HG03342 (cell line): ENCODE data around the gene SF3B6.
A peak's percentile ranks its signal among the peaks of the same experiment; 100 is the strongest.
"Not testable (repeated sequence)": the region's sequence is repeated elsewhere in the genome, so short reads cannot be mapped to it uniquely, and the experiment has no call there.

Experiments used
- ATAC-seq: cut with Tn5 transposase; IDR thresholded peaks from one replicate; pipeline ENCODE4 v1.9.1; 2021; ENCODE audit warnings: mild to moderate bottlenecking, moderate library complexity; ENCODE audit not compliant: unreplicated experiment

Gene SF3B6

DNA sequence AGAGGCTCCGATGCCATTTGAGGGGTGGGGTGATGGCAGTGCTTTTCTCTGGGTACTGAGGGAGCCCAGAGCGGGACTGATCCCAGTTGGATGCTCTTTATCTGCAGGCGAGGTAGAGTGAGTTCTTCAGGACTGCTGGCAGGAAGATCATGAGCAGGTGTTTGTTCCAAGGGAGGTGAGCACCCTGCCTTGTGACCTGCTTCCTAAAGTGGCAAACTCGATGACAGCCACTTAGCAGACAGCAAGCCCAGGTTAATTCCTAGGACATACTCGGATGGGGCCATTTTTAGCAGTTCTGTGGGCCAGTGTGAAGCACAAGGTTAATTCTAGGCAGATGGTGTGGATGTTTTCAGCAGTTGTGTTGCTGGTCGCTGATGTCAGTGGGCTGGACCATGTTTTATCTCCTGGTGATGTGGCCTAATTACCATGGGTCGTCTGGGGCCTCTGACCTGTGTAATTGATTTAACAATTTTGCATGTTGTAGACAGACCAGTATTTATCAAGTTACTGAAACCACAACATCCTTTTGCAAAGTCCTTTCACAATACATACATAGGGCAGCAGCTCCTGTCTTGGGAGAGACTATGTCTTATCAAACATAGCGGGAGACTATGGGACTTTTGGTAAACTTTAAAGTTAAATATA, 21.6 kb downstream of the SF3B6 start:
- no peak for ATAC-seq

DNA sequence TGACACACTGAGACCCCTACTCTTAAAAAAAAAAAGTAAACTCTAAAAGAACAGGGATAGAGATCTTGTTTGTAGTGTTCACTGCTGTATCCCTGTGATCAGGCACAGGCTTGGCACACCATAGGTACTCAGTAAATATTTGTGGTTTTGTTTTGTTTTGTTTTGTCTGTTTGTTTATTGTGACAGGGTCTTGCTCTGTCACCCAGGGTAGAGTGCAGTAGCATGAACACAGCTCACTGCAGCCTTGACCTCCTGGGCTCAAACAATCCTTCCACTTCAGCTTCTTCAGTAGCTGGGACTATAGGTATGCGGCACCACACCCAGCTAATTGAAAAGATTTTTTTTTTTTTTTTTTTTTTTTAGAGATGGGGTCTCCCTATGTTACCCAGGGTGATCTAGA, 23.2 kb downstream of the SF3B6 start:
- ATAC-seq, result no peak

DNA sequence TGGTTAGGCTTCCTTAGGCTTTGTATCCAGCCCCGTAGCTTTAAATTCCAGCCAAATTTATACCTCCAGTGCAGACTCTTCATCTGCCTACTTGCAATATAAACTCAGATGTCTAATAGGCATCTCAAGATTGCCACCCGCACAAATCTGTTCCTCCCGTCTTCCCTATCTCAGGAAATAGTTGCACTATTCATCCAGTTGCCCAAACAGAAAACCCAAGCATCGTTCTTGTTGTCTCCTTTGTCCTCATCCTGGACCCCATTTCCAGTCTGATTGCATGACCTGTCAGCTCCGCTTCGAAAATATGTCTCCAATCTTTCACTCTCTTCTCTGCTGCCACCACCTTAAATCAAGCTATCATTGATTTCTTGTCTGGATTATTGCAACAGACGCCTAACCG, 24.3 kb downstream of the SF3B6 start:
- no peak for ATAC-seq

DNA sequence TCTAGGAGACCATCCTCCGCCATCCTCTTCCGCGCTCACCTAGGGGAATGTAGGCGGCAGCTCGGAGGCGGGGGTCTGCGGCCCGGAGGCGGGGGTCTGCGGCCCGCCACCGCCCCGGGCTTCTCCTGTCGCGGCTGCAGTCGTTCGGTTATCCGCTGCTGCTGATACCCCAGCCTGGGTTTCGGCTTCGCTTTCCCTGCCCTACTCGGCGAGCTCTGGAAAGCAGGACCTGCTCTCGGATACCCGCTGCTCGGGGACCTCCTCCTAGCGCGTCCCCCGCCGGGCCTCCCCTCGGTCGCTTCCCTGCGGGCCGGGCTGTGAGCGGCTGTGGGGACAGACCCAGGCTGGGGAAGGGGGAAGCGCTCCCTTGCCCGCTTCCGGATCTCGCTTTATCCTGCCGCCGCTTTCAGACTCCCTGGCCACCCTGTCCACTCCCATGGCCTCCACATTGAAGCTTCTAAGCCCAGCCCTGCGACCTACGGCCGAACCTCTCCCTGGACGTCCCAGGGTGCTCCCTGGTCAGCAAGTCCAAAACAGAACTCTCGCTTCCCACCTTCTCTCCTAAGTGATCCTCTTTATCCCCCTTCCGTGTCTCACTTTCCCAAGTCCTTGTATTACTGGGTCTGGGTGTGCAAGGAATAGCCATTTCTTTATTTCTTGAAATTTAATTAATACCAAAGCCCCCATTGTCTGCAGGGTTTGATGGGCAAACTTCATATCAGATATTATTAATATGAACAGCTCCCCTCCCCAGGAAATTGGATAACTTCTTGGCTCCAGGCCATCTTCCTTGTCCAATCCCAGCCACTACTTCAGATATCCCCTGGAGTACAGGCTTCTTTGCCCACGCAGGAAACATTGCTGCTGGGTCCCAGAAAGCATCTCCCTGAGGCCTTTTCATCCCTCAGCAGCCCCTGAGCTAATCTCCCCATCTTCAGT, 25.8 kb downstream of the SF3B6 start:
- no peak for ATAC-seq

DNA sequence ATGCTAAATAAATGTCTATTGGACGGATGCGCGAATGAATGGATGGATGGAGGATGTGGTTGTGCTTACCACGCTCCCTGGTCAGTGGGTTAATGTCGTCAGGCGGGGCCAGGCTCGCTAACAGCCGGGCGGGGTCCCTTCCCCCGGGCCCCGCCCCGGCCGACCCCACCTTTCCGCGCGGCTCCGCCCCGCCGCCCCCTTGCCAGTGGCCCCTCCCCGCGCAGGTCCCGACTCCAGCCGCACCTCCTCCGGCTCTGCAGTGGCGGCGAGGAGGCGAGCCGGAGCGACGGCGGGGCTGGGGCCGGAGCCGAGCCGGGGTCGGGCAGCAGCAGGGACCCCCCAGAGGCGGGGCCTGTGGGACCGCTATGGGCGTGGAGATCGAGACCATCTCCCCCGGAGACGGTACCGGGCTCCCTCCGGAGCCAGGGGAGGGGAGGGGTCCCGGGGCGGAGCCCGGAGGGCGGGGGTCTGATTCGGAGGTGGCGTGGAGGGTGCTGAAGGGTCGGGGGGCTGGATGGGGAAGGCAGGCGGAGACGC, 26.6 kb downstream of the SF3B6 start, which contains the start of gene FKBP1B:
FKBP1B (plus strand) TSS at position 257 of the 537 bp plus-strand sequence; CDS start at position 366, 109 bp downstream.
- no peak for ATAC-seq

DNA sequence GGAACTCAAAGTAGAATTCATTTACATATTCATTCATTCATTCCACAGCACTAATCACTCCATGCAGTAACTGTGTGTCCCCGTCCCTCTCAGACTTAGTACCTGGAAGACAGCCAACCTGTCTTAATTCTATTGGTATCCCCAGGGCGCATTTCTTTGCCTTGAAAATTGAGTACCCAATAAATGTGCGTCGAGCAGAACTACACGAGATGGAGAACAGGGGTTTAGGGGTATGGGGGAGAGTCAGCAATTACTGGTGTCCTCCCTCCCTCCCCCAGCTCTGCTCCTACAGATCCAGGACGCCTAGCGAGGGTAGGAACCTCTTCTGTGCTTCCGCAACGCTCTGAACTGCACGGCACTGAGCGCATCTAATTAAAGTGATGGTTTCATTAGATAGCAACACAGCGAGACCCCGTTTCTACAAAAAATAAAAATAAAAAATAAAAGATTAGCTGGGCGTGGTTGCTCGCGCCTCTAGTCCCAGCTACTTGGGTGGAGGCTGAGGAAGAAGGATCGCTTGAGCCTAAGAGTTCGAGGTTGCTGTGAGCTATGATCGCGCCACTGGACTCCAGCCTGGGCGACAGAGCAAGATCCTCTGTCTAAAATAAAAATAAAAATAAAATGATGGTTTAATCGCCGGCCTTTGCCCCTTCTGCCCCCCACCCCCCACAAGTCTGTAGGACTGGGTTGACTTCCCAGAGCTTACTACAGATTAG, 27.2 kb downstream of the SF3B6 start:
- no peak for ATAC-seq

DNA sequence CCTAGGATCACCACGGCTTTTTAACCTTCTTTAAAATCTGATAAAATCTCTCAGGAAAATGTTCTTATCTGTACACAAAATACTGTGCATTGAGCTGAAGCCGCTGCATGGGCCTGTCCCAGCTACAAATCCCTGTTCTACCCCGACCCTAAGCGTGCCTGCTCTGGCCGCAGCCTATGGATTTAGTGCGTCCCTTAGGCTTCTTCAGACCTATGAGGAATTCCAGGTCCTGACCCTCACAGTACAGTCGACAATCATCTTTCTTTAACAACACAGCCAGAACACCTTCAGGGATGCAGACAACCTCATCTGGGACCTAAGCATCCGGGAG, 28.5 kb downstream of the SF3B6 start:
- no peak for ATAC-seq

DNA sequence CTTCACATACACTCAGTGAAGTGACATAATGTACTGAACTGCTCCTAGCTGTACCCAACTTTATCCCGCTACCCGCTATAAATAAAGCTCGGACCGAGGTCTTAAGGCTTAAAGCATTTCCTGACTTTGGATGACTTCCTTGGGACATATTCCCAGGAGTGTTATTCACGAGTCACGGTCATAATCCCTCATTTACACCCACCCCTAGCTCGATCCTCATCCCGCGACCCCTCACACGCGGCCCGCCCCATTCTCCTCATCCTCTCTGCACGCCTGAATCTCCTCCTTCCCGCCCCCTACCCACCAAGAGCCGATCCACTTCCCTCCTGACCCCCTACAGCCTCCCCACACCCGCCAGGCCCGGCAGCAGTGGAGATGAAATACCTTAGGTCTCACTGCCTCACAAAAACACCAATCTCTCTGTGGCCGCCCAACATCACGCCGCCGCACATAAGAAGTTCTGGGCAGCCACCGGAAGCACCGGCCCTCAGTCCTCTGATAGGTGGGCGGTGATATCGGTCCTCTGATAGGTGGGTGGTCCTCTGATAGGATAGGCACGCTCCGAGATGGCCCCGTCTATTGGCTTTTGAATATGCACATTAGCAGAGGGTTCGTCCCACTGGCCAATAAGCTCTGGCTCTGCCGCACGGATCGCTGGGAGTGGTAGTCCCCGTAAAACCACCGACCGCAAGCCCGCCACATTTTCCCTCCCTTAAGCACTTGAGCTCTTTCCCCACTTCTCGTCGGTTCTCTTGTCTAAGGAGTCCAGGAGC, 29.0 kb downstream of the SF3B6 start, which contains the start of gene WDCP:
WDCP (minus strand) TSS at position 462 of the 773 bp plus-strand sequence. CDS start 7,897 bp downstream, outside the sequence.
- ATAC-seq, result peak; percentile 100

DNA sequence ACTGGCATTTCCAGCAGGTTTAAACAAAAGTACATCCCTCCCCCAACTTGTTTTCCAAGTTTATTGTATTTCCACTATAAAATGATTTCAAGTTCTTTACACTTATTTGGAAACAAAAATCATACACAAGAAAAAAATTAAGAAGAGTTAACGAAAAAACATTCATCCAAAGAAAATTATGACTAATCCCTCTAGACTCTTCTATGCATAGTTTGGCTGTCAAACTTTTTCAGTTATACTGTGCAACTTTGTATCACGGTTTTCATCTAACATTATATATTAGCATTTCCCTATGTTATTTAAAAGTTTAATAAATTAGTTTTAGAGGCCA, 29.6 kb downstream of the SF3B6 start:
- ATAC-seq, result no peak

DNA sequence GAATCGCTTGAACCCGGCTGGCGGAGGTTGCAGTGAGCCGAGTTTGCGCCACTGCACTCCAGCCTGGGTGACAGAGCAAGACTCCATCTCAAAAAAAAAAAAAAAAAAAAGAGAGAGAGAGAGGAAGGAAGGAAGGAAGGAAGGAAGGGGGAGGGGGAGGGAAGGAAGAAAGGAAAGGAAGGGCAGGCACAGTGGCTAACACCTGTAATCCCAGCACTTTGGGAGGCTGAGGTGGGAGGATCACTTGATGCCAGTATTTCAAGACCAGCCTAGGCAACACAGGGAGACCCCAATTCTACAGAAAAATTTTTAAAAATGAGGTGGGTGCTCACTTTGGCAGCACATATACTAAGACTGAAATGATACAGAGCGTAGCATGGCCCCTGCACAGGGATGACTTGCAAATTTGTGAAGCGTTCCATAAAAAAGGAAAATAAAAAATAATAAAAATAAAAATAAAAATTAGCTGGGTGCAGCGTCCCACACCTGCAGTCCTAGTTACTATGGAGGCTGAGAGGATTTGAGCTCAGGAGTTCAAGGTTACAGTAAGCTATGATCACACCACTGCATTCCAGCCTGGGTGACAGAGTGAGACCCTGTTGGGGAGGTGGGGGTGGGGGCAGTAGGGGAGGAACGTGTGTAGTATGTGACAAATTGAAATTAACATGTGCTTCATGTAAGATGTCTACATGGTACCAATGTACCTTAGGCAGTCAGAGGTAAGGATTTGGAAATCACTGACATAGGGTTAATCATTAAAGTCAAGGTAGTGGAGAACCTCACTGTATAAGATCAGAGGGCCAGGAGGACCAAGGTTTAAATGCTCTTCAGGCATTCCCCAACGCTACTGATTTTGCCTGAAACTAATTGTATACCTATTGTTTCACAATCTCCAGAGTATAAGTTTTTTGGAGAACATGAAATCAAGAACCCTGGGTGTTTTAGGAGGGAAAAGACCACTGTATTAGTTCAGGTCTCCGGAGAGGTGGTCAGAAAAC, 30.3 kb downstream of the SF3B6 start:
- ATAC-seq, result no peak

DNA sequence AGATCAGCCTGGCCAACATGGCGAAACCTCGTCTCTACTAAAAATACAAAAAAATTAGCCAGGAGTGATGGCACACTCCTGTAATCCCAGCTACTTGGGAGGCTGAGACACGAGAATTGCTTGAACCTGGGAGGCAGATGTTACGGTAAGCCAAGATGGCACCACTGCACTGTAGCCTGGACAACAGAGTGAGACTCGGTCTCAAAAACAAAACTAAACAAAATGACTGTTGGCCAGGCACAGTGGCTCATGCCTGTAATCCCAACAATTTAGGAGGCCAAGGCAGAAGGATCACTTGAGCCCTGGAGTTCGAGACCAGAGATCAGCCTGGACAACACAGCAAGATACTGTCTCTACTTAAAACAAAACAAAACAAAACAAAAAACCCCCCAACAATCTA, 33.0 kb downstream of the SF3B6 start:
- not testable (repeated sequence) for ATAC-seq

DNA sequence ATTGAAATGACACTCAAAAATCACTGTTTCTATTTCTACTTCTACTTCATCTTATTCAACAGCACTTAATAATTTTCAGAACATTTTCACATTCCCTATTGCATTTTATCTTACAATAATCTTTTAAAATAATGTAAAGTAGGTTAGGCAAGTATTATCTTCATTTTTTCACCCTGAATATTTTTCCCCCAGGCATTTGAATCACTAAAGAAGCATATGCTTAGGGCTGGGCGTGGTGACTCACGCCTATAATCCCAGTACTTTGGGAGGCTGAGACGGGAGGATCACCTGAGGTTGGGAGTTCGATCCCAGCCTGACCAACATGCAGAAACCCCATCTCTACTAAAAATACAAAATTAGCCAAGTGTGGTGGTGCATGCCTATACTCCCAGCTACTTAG, 35.6 kb downstream of the SF3B6 start:
- ATAC-seq, result no peak

DNA sequence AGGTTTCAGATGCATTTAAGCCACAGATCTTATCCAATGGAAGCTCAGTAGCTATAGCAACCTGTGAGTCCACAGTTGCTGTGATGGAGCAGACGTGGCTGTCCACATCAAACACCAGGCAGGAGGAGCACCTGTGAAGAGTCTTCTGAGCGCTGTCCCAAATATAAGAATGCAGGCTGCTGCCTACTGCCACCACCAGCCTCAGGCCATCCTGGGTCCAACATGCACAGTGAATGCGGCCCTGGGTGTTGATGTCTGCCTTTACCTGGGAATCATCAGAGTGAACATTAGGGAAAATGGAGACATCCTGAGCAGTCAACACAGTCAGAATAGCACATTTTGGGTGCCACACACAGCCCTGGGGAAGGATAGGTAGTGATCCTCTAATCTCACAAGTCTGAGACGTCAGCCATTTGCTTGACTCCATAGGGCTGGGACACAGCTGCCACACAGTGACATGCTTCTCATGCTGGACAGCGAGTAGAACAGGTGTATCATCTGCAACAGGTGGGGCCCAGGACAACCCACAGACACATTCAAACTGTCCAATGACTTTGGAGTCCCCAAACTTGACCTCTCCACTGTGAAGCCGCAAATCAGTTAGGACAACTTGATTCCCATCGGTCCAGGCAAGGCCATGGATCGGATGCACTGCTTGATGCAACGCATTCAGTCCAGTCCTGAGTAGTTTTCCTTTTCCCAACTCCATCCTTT, 37.2 kb downstream of the SF3B6 start:
- no peak for ATAC-seq

DNA sequence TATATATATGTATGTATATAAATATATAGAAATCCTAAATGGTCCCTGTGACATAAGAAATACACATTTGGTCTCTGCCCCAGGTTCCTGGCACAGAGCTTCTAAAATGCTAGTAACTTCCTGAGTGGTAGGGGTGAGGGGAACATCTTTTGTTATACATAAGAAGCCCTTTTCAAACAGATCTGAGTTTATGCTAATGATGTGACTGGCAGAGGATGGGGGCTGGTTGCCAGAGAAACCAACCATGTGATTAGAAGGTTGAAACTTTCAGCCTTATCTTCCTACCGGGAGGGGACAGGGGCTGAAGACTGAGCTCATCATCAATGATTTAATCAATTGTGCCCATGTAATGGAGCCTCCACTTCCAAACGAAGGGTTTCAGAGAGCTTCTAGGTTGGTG, 49.9 kb downstream of the SF3B6 start:
- ATAC-seq, result no peak

DNA sequence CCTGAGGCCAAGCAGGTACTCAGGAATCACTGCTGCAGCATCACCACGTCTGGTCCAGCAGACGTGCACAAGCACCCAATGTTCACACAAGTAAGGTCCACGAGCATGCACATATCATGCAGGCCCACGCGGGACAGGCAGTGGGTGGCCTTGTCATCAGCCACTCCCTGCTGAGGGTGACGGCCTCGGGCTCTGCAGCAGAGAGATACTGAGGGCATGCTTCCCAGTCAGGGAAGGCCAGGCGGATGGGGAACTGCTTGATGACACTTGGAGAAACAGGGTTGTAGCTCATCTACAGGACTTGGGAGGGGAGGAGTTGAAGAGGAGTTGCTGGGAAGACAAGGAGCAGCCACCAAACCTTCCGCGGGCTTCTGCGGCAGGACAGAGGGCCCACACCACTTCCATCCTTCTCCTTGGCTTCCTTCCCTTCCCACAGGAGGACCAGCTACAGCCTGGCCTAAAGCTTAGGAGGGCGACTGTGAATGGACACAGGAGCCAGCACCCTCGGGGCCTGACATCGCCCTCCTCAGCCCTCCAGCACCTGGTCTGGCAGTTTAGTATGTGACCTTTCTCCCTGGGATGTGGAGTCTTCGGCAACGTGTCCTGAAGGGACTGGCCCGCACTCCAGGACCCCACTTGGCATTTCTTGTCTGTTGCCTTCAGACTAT, 51.0 kb downstream of the SF3B6 start:
- no peak for ATAC-seq

DNA sequence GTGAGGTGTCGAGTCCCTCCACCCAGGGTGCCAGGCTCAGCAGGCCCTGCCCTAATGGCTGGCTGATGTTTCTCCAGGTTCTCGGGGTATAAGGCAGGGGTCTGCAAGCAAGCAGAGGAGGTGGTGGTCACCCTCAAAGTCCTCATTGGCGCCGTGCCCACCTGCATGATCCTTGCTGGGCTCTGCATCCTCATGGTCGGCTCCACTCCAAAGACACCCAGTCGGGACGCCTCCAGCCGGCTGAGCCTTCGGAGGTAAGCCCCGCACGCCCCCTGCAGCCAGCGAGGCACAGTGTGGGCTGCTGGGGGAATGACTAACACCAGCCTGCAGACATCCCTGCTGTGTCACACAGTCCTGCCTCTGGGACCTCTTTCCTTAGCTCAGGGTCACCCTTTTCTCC, 52.1 kb downstream of the SF3B6 start:
- ATAC-seq, result no peak

DNA sequence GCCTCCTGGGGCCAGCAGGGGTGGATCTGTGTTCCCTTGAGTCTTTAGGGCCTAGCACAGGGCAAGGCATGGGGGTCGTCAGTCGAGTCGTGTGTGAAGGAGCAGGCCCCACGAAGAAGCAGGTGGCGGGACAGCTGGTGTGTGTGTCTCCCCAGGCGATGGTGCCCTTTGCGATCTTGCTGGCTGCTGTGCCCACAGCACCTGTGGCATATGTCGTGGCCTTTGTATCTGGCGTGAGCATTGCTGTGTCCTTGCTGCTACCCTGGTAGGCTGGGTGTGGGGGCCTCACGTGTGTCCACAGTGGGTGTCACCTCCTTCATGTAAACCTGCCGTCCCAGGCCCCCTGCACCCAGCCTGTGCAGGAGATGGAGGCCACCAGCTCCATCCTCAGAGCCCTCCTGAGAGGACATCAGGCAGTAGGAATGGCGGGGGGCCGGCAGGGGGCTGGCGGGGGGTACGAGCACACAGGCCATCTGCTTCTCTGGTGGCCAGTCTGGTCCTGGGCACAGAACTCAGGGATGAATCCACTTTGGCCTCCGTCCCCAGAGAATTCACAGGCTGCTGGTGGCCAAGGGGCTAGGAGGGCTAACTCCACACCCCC, 53.1 kb downstream of the SF3B6 start:
- ATAC-seq, result no peak
